ENCODE results near the gene MYMX.

The MYMX gene

DNA sequence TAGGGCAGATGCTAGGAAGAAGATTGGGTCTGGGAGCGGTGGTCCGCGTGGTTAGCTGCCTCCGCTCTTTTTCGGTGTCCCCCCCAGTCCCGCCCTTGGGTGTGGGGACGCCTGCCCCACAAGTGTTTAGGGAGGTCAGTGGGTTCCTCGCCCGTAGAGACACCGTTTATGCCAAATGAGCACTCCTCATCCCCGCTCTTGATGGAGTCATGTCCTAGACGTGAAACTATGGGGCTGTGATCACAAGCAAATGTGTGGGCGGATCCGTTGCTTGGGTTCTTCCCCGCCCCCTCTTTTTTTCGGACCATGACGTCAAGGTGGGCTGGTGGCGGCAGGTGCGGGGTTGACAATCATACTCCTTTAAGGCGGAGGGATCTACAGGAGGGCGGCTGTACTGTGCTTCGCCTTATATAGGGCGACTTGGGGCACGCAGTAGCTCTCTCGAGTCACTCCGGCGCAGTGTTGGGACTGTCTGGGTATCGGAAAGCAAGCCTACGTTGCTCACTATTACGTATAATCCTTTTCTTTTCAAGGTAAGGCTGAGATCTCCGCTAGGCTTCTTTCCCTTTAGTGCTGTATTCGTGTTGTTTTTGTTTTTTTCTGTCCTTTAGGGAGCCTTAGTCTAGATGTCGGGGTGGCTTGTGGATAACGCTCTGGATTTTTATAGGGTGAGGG, 30.1 kb downstream of the MYMX start, which contains the start of gene HSP90AB1:
HSP90AB1 (plus strand) TSS at position 439 of the 675 bp plus-strand sequence. CDS start 1,529 bp downstream, outside the sequence.
- H3K9me3 ChIP-seq (ENCODE audit: control insufficient read depth, low read length): no peaks in the 10 kb centered on the region
- peak within 1 kb of the TSS; percentile 99 for H3K4me3 ChIP-seq (ENCODE audit: extremely low read depth, insufficient read depth, low read length, poor library complexity, severe bottlenecking)
- H3K27ac ChIP-seq (ENCODE audit: low read depth, low read length, severe bottlenecking): peak within 1 kb of the TSS; percentile 94
- peaks cover 42% of the 10 kb centered on the region for H3K36me3 ChIP-seq (ENCODE audit: control insufficient read depth, insufficient read depth, low read length)
- H3K4me1 ChIP-seq (ENCODE audit: control insufficient read depth, insufficient read depth, low read length, poor library complexity, severe bottlenecking): peaks cover 16% of the 10 kb centered on the region
- 0% methylated on average over 17 to 32 of the region's 34 CpGs for WGBS, 2 experiments (ENCODE audit: insufficient coverage in 2 of 2)

DNA sequence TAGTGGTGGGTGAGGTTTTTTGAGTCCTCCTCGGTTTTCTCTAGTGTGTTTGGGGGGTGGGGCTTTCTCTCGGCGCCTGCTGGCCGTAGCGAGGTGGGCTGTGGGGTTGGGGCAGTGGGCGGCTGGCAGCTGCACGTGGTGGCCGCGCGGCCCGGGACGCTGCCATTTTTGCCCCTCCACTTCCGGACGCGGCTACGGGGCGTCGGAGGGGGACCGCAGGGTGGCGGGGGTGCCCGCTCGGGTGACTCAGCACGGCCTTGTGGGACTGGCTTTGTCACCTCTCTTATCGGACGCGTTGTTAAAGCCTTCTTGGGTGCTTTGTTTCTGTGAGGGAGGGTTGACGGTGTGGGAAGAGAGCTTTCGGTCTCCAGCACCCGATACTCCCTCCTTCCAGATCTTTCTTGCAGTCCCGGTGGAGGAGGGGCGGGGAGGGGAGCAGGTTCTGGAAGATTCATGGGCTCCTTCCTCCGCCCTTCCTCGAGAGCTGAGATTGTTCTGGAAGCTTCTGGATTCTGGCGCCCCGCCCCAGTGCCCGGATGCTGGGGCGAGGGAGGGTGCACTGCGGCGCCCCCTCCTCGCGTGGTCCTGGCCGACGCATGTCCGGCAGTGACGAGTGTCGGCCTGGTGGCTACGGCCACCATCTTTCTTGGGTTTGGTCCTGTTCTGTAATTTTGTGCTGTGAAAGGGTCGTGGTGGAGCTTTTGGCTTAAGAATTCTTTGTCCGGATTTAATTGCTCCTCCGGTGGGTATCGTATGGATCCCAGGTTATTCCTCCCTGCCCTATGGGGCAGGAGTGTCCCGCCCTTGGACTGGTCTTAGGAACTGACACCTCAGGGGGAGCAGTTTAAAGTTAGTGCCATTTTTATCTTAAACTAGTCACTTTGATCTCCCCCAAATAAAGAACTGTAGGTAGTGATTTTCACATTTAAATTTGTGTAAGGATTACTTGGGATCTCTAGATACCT, 30.9 kb downstream of the MYMX start:
- peaks cover 16% of the 10 kb centered on the region for H3K4me1 ChIP-seq (ENCODE audit: control insufficient read depth, insufficient read depth, low read length, poor library complexity, severe bottlenecking)

GRCh38 chr6:44248579-44248978, 31.9 kb downstream of the MYMX start:
- Histone ChIP-seq H3K27ac (ENCODE audit: low read depth, low read length, severe bottlenecking) (peak overlapping the region; percentile 94), H3K4me1 (ENCODE audit: control insufficient read depth, insufficient read depth, low read length, poor library complexity, severe bottlenecking) (peaks cover 16% of the 10 kb centered on the region), H3K4me3 (ENCODE audit: extremely low read depth, insufficient read depth, low read length, poor library complexity, severe bottlenecking) (peak overlapping the region; percentile 99), H3K36me3 (ENCODE audit: control insufficient read depth, insufficient read depth, low read length) (peaks cover 60% of the 10 kb centered on the region), H3K9me3 (ENCODE audit: control insufficient read depth, low read length) (no peaks in the 10 kb centered on the region)
- WGBS, 2 experiments (ENCODE audit: insufficient coverage in 2 of 2): no CpG with 5 or more reads among the region's 1 CpG

More for the DNA sequence above, 30.9 kb downstream of the MYMX start:
- H3K27ac ChIP-seq (ENCODE audit: low read depth, low read length, severe bottlenecking): peak overlapping the region; percentile 94
- H3K9me3 ChIP-seq (ENCODE audit: control insufficient read depth, low read length): no peaks in the 10 kb centered on the region
- peaks cover 51% of the 10 kb centered on the region for H3K36me3 ChIP-seq (ENCODE audit: control insufficient read depth, insufficient read depth, low read length)
- peak overlapping the region; percentile 99 for H3K4me3 ChIP-seq (ENCODE audit: extremely low read depth, insufficient read depth, low read length, poor library complexity, severe bottlenecking)
- WGBS, 2 experiments (ENCODE audit: insufficient coverage in 2 of 2): 1% methylated on average over 21 to 30 of the region's 52 CpGs

- peaks cover 67% of the 10 kb centered on the region for H3K36me3 ChIP-seq (ENCODE audit: control insufficient read depth, insufficient read depth, low read length)
- WGBS, 2 experiments (ENCODE audit: insufficient coverage in 2 of 2): 85 to 93% methylated on average over 6 to 8 of the region's 9 CpGs
- peak overlapping the region; percentile 99 for H3K4me3 ChIP-seq (ENCODE audit: extremely low read depth, insufficient read depth, low read length, poor library complexity, severe bottlenecking)
- no peaks in the 10 kb centered on the region for H3K9me3 ChIP-seq (ENCODE audit: control insufficient read depth, low read length)
- peaks cover 16% of the 10 kb centered on the region for H3K4me1 ChIP-seq (ENCODE audit: control insufficient read depth, insufficient read depth, low read length, poor library complexity, severe bottlenecking)
- H3K27ac ChIP-seq (ENCODE audit: low read depth, low read length, severe bottlenecking): no peak overlapping the region
Measured at GRCh38 chr6:44249082-44249748, 32.5 kb downstream of the MYMX start.

DNA sequence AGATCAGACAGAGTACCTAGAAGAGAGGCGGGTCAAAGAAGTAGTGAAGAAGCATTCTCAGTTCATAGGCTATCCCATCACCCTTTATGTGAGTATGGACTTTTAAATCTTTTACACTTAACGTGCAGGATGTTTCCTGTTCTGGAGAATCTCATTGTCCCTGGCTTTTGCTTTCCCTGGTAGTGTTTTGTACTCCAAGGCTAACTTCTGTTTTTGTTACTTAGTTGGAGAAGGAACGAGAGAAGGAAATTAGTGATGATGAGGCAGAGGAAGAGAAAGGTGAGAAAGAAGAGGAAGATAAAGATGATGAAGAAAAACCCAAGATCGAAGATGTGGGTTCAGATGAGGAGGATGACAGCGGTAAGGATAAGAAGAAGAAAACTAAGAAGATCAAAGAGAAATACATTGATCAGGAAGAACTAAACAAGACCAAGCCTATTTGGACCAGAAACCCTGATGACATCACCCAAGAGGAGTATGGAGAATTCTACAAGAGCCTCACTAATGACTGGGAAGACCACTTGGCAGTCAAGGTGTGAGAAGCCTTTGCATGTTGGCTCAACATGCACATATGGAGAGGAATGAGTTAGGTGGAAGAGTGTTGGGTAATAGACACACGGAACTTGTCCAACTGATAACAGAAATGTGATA, 33.5 kb downstream of the MYMX start:
- H3K4me3 ChIP-seq (ENCODE audit: extremely low read depth, insufficient read depth, low read length, poor library complexity, severe bottlenecking): no peak overlapping the region
- WGBS, 2 experiments (ENCODE audit: insufficient coverage in 2 of 2): 94 to 100% methylated on average over 2 to 3 of the region's 6 CpGs
- H3K4me1 ChIP-seq (ENCODE audit: control insufficient read depth, insufficient read depth, low read length, poor library complexity, severe bottlenecking): peaks cover 16% of the 10 kb centered on the region
- no peak overlapping the region for H3K27ac ChIP-seq (ENCODE audit: low read depth, low read length, severe bottlenecking)
- peaks cover 76% of the 10 kb centered on the region for H3K36me3 ChIP-seq (ENCODE audit: control insufficient read depth, insufficient read depth, low read length)
- no peaks in the 10 kb centered on the region for H3K9me3 ChIP-seq (ENCODE audit: control insufficient read depth, low read length)

DNA sequence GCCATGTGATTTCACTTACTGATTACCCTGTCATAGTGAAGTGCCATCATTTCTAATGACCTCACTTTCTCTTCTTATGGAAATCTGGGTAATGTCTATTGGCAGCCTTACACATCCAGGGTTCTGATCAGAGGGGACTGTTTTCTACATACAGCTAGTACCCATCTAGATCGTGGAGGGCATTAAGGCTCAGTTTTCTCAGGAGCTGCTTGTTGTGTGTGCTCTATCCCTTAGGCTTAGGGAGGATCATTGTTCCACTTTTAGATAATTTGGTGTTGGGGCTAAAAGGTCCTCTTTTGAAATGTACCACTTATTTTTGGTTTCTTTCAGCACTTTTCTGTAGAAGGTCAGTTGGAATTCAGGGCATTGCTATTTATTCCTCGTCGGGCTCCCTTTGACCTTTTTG, 34.0 kb downstream of the MYMX start:
- Histone ChIP-seq H3K4me3 (ENCODE audit: extremely low read depth, insufficient read depth, low read length, poor library complexity, severe bottlenecking) (no peak overlapping the region), H3K36me3 (ENCODE audit: control insufficient read depth, insufficient read depth, low read length) (peaks cover 82% of the 10 kb centered on the region), H3K27ac (ENCODE audit: low read depth, low read length, severe bottlenecking) (peak overlapping the region; percentile 10), H3K9me3 (ENCODE audit: control insufficient read depth, low read length) (no peaks in the 10 kb centered on the region), H3K4me1 (ENCODE audit: control insufficient read depth, insufficient read depth, low read length, poor library complexity, severe bottlenecking) (peaks cover 19% of the 10 kb centered on the region)
- WGBS, 2 experiments (ENCODE audit: insufficient coverage in 2 of 2): 100% methylated on average over 1 of the region's 3 CpGs; no CpG with 5 or more reads in 1 of the 2 experiments

DNA sequence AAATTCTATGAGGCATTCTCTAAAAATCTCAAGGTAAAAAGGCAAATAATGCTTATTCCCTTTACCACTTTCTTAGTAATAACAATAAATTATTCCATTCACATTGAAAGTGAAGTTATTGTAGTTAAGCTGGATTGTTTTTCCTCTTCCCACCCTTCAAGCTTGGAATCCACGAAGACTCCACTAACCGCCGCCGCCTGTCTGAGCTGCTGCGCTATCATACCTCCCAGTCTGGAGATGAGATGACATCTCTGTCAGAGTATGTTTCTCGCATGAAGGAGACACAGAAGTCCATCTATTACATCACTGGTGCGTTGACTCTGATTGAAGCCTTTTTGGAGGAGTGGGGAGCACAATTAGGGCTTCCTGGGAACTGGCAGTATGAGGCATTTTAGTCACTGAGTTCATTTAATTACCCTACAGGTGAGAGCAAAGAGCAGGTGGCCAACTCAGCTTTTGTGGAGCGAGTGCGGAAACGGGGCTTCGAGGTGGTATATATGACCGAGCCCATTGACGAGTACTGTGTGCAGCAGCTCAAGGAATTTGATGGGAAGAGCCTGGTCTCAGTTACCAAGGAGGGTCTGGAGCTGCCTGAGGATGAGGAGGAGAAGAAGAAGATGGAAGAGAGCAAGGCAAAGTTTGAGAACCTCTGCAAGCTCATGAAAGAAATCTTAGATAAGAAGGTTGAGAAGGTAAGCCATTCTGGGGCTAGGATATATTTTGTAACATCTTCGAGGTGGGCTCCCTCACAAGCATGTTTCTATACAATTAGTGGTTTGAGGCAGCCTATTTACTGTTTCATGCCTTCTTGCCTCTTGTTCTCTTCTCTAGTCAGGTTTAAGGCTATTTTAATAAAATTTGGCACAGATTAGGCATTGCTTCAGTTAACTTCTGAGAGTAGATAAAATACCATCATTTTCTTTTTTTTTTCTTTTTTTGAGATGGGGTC, 35.1 kb downstream of the MYMX start:
- peak overlapping the region; percentile 10 for H3K27ac ChIP-seq (ENCODE audit: low read depth, low read length, severe bottlenecking)
- WGBS, 2 experiments (ENCODE audit: insufficient coverage in 2 of 2): 86 to 99% methylated on average over 8 to 10 of the region's 14 CpGs
- no peaks in the 10 kb centered on the region for H3K9me3 ChIP-seq (ENCODE audit: control insufficient read depth, low read length)
- H3K36me3 ChIP-seq (ENCODE audit: control insufficient read depth, insufficient read depth, low read length): peaks cover 86% of the 10 kb centered on the region
- H3K4me1 ChIP-seq (ENCODE audit: control insufficient read depth, insufficient read depth, low read length, poor library complexity, severe bottlenecking): peaks cover 26% of the 10 kb centered on the region
- no peak overlapping the region for H3K4me3 ChIP-seq (ENCODE audit: extremely low read depth, insufficient read depth, low read length, poor library complexity, severe bottlenecking)

DNA sequence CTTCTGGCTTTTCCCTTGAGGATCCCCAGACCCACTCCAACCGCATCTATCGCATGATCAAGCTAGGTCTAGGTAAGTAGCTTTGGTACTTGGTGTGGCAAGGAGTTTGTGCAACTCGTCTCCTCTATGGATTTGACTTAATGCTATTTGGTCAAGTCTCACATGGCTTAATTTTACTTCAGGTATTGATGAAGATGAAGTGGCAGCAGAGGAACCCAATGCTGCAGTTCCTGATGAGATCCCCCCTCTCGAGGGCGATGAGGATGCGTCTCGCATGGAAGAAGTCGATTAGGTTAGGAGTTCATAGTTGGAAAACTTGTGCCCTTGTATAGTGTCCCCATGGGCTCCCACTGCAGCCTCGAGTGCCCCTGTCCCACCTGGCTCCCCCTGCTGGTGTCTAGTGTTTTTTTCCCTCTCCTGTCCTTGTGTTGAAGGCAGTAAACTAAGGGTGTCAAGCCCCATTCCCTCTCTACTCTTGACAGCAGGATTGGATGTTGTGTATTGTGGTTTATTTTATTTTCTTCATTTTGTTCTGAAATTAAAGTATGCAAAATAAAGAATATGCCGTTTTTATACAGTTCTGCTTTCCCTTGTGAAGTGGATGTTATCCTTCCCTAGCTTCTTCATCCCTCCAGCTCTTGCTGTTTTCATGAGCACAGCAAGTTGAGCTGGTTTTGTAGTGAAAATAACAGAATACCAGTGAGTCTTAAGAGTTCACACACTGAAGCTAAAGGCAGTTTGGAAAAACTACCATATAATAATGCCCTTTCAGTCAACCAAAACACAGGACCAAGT, 36.8 kb downstream of the MYMX start:
- WGBS, 2 experiments (ENCODE audit: insufficient coverage in 2 of 2): 95% methylated on average over 6 to 7 of the region's 10 CpGs
- no peak overlapping the region for H3K27ac ChIP-seq (ENCODE audit: low read depth, low read length, severe bottlenecking)

More for the DNA sequence above, 36.8 kb downstream of the MYMX start:
- H3K9me3 ChIP-seq (ENCODE audit: control insufficient read depth, low read length): no peaks in the 10 kb centered on the region
- H3K36me3 ChIP-seq (ENCODE audit: control insufficient read depth, insufficient read depth, low read length): peaks cover 77% of the 10 kb centered on the region
- no peak overlapping the region for H3K4me3 ChIP-seq (ENCODE audit: extremely low read depth, insufficient read depth, low read length, poor library complexity, severe bottlenecking)
- H3K4me1 ChIP-seq (ENCODE audit: control insufficient read depth, insufficient read depth, low read length, poor library complexity, severe bottlenecking): peaks cover 26% of the 10 kb centered on the region

Data from mesodermal cell (in vitro differentiated cells).